Retinal pigment epithelial cell (primary cell): ENCODE results near the gene RFPL1.

Experiments used
- DNase-seq: peaks from one replicate; pipeline ENCODE4 v3.0.0-alpha.2; 2010; ENCODE audit warnings: low read depth
- H3K4me3 ChIP-seq: 2 replicates; pipeline ENCODE4 v1.5.1; 2011; ENCODE audit warnings: mild to moderate bottlenecking, low read length, control low read depth, moderate library complexity
- CTCF ChIP-seq: conservative IDR thresholded peaks from 2 replicates; pipeline ENCODE4 v1.5.1; 2011; ENCODE audit warnings: low read depth, low read length, control low read depth, inconsistent platforms

Gene RFPL1

DNA sequence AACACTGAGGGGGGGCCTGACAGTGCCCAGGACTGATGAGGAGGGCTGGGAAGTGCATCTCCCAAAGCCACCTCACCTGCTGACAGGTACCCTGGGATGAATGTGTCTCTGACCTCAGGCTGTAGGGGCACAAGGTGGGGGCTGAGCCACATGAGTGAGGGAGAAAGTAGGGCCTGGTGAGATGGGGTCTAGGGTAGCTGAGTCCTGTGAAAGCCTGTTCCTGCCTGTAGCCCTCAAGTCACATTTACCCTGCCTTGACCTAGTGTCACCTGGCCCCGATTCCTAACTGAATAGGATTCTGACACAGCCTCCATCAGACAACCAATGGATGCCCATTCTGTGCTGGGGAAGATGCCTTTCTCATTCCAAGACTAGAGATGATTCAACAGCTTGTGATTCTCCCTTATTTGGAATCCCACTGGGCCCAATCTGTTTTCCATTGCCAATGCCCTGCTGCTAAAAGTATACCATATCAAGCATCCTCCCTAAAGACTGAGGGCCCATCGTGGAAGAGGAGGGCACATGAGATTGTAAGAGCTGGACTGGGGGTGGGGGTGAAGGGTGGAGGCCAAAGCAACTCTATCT lies 11.1 kb upstream of the RFPL1 start:
- TF ChIP-seq CTCF: no peak
- no peak for DNase-seq
- no peak overlapping the region for H3K4me3 ChIP-seq

DNA sequence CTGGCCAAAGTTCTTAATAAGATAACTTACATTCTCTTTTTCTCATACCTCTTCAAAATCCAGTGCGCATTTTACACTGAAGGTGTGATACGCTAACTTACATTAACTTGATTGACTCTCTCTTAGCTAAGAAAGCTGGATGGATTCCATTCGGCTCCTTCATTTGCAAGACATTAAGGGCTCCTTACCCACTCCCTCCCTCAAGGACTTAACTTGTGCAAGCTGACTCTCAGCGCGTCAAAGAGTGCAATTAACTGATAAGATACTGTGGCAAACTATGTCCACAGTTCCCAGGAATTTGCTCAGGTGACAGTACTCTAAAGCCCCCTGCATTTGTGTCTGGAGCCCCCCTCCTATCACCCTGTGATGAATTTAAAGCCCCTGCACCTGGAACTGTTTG lies 6.4 kb upstream of the RFPL1 start:
- no peak overlapping the region for H3K4me3 ChIP-seq
- DNase-seq: no peak
- TF ChIP-seq CTCF: no peak

- no peak overlapping the region for H3K4me3 ChIP-seq
- DNase-seq: no peak
- TF ChIP-seq CTCF: no peak
These were observed 4.5 kb upstream of the RFPL1 start for GRCh38 chr22:29433856-29434255.

DNA sequence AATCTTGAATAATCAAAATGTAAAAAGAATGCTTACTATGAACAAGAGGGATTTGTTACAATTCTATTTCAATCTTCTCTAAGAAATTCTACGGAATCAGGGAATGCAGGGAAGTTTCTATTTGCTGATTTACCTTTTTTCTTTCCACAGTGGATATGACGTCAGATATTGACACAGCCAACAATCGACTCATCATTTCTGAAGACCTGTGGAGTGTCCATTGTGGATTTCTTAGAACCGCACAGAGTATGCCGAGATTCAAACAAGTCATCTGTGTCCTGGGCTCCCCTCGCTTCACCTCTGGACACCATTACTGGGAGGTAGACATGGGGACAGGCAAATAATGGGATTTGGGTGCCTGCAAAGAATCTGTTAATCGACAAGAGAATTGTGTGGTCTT lies 4.1 kb upstream of the RFPL1 start:
- TF ChIP-seq CTCF: no peak
- DNase-seq: no peak
- no peak overlapping the region for H3K4me3 ChIP-seq

DNA sequence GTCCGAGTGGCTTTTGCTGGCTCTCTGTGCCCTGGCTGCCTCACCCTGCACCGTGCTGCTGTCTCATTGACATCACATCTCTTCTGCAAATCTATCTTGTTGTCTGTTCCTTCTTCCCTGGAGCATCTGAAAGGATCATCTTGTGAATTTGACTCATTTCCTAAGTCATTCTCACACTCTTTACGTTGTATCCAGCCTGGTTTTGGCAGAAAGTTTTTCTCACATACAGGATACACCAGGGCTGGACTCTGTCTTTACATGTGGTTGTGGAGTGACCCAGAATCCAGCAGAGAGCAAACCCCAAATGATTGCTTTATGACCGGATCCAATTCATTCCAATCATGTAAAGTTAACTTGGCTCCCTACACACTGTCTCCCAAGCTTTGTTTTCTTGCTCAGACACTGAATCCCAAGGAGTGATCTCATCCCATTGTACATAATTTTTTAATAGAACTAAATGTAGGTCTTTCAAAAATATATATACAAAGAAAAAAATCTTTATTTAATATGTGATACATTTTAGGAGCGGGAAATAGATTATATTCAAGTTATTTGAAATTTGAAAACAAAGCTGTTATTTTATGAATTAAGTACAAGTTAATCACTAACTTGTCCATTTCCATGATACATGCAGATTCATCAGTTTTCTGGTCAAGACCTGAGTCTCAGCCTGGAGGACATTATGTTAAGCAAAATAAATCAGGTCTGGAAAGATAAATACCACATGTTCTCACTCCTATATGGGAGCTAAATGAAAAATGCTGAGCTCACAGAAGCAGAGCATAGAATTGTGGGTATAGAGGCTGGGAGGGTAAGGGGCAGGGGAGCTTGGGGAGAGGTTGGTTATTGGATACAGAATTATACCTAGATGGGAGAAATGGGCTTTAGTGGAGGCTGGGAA lies 2.9 kb upstream of the RFPL1 start:
- no peak for DNase-seq
- no peak overlapping the region for H3K4me3 ChIP-seq
- TF ChIP-seq CTCF: no peak

DNA sequence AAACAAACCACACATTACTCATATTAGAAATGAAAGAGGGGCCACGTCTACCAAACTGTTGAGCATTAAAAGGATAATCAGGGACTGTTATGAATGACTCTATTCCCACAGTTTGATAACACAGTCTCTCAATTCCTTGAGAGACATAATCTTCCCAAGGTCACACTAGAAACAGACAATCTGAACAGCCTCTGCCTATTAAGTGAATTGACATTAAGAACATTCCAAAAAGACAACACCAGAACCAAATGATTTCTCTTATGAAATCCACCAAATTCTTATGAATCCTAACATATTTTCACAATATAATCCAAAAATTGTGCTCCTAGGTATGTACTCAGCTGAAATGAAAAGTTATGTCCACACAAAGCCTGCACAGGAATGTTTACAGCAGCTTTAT lies 4.6 kb downstream of the RFPL1 start:
- TF ChIP-seq CTCF: no peak
- DNase-seq: no peak
- no peak overlapping the region for H3K4me3 ChIP-seq

DNA sequence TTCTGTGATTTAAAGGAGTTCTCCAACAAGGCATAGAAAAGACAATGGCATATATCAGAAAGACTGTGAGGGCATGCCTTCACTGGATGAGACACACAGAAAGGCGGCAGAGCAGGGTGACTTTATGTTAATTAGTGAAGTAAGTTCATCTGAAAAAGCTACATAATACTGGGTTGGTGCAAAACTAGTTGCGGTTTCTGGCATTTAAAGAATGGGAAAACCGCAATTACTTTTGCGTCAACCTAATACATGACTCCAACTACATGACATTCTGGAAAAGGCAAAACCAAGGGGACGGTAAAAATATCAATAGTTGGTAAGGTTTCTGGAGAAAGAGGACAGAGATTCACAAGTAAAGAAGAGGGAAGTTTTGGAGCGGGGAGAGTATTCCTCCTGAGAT lies 5.1 kb downstream of the RFPL1 start:
- no peak for TF ChIP-seq CTCF
- peak; percentile 61 for DNase-seq
- no peak overlapping the region for H3K4me3 ChIP-seq
